Spleen (tissue), 11 donors: ENCODE measurements around the gene HDAC4. TPM values are rescaled to one million over a fixed set of nuclear protein-coding genes. Genes with fewer than 3 reads are reported as not detected.

Source experiments
- DNase-seq: peaks from one replicate; pipeline ENCODE4 v3.0.0-alpha.2; 2020
- H3K27ac ChIP-seq, 8 donors: fragments of 200-600 bp; sonication (generic) in 7 of 8; 1 replicate in 4 of 8; 2 replicates in 4 of 8; pipeline versions ENCODE4 v1.5.0 to v1.8.0; 2016 to 2021; ENCODE audit warnings: inconsistent platforms in 4 of 8, mild to moderate bottlenecking in 4 of 8, moderate library complexity in 1 of 8
- H3K27me3 ChIP-seq, 7 donors: fragments of 200-600 bp; sonication (generic) in 6 of 7; replicated peaks in 1 of 7; 1 replicate in 4 of 7; 2 replicates in 3 of 7; pipeline versions ENCODE4 v1.5.0 to v1.8.0; 2016 to 2021; ENCODE audit warnings: inconsistent platforms in 3 of 7, mild to moderate bottlenecking in 1 of 7
- H3K36me3 ChIP-seq, 6 donors: fragments of 200-600 bp; sonication (generic) in 5 of 6; 1 replicate in 4 of 6; 2 replicates in 2 of 6; pipeline versions ENCODE4 v1.5.0 to v1.8.0; 2016 to 2021; ENCODE audit warnings: inconsistent platforms in 2 of 6
- H3K4me1 ChIP-seq, 6 donors: fragments of 200-600 bp; sonication (generic) in 5 of 6; 1 replicate in 3 of 6; 2 replicates in 3 of 6; pipeline versions ENCODE4 v1.5.0 to v1.8.0; 2016 to 2021; ENCODE audit warnings: inconsistent platforms in 3 of 6
- H3K4me3 ChIP-seq, 8 donors: fragments of 200-600 bp; sonication (generic) in 7 of 8; 1 replicate in 4 of 8; 2 replicates in 4 of 8; pipeline versions ENCODE4 v1.5.0 to v1.8.0; 2016 to 2021; ENCODE audit warnings: inconsistent platforms in 4 of 8, mild to moderate bottlenecking in 4 of 8, moderate library complexity in 2 of 8
- H3K9me3 ChIP-seq, 8 donors: fragments of 200-600 bp; sonication (generic) in 7 of 8; 1 replicate in 4 of 8; 2 replicates in 4 of 8; pipeline versions ENCODE4 v1.5.0 to v1.8.0; 2016 to 2021; ENCODE audit warnings: inconsistent platforms in 4 of 8
- POLR2A ChIP-seq, 3 donors: fragments of 450-650 bp; IDR thresholded peaks; one replicate each; pipeline ENCODE4 v1.5.1; 2017; ENCODE audit warnings: antibody characterized with exemption in 3 of 3, mild to moderate bottlenecking in 1 of 3
- POLR2AphosphoS5 ChIP-seq, 3 donors: sonication (generic); formaldehyde crosslinking; IDR thresholded peaks; one replicate each; pipeline ENCODE4 v1.5.1; 2017; ENCODE audit warnings: antibody characterized with exemption in 3 of 3
- WGBS, 5 donors: extraction: QIAGEN DNeasy Blood & Tissue Kit in 3 of 5; methylation state at CpG; one replicate each; pipeline versions ENCODE4 v1.1.5 to v1.1.7; 2013 to 2018; 5-methylcytosine and 5-hydroxymethylcytosine counted together
- intact Hi-C: fragments of 100-400 bp; cut with DNase I; formaldehyde crosslinking; loops from one replicate; pipeline ENCODE4 v1.15.0; 2023; ENCODE audit warnings: low total_unique reads
- polyA plus RNA-seq, 3 donors: library from polyadenylated mRNA; stranded (reverse); fragments of 200-250 nt; gene quantifications; one replicate each; pipeline ENCODE4 v1.2.1, GENCODE V29; 2013
- total RNA-seq, 7 donors: library from RNA; depleted of rRNA in 3 of 7; stranded (reverse); fragments of >200 nt in 3 of 7; fragmentation: NEBNext Ultra II Directional in 4 of 7; extraction: Animal tissue kit (Norgen Biotek cat#: 25700) in 4 of 7; gene quantifications; one replicate each; pipeline versions ENCODE4 v1.1.0 to v1.2.1, GENCODE V29; 2016 to 2021
- TF ChIP-seq, protein P1 (sequence below), 11 experiments: fragments of 200-600 bp in 7 of 11; fragments of 450-650 bp in 4 of 11; sonication (generic) in 4 of 11; IDR thresholded peaks in 8 of 11; conservative IDR thresholded peaks in 3 of 11; 1 replicate in 7 of 11; 2 replicates in 4 of 11; pipeline versions ENCODE4 v1.4.0 to v1.8.0; 2016 to 2021; ENCODE audit warnings: antibody characterized with exemption in 11 of 11, inconsistent platforms in 4 of 11, mild to moderate bottlenecking in 1 of 11
- donor health status: healthy with polysubstance abuse.
- donor health status: DM: no; HTN: no; CAD: no; lungs with moderate emphysema.
- donor health status: DM: no; HTN: no; CAD: no.
- donor health status: Bipolar disorder and iron deficiency.
- donor health status: healthy.
- donor health status: DM: no; HTN: no; CAD: no.
- donor health status: DM: yes; HTN: yes; CAD: no.

The HDAC4 gene
- total and polyA plus RNA-seq, 10 donors, result 3.2 to 122 (median 69.5) TPM

DNA sequence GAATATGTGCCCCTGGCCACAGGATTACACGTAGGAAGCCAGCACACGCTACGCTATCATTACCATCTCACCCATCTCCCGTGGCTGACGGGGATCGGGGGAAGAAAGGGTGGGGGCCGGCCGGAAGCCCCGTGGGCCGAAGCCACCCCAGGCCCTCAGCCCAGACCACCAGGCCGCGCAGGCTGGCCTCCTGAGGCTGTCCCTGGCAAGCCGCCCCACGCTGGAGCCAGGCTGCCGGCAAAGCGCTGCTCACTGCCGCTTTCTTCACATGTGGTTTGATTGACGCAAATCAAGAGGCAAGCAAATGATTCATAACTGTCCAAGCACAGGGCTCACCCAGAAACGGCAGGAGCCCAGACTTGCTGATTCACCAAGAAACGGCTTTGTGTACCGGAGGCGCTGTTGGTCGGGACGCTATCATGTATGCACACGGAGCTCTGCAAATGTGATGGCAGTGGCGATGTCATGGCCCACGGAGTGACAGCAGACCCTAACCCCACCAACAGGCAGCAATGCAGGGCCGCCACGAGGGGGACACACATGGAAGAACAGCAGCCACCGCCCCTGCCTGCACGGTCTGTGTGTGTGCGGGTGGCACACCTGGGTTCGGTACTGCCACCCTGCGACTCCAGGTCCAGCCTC lies 125.7 kb downstream of the HDAC4 start:
- no peaks in the 10 kb centered on the region for H3K9me3 ChIP-seq
- peak overlapping the region in 5 of 8 donors; percentile 1 to 54 (median 12) for H3K4me3 ChIP-seq
- peak overlapping the region; percentile 39 to 94 (median 85) for H3K27ac ChIP-seq
- H3K4me1 ChIP-seq, result peaks cover 9 to 97% (median 57%) of the 10 kb centered on the region in 6 donors
- no peaks in the 10 kb centered on the region for H3K36me3 ChIP-seq
- intact Hi-C loops, result loop anchor here (10.0 kb wide), 1 partner anchor 130 kb away; the partner anchor contains the start of gene HDAC4
- 29 to 56% (median 35%) methylated on average over 22 to 34 of the region's 34 CpGs for WGBS, 5 donors
- peak; percentile 93 for DNase-seq
- TF ChIP-seq POLR2AphosphoS5 (IDR thresholded peaks at IDR 0.05) (peak; percentile 78 to 91 (median 90)), POLR2A (IDR thresholded peaks at IDR 0.05) (no peak)
- TF ChIP-seq, protein P1, sequence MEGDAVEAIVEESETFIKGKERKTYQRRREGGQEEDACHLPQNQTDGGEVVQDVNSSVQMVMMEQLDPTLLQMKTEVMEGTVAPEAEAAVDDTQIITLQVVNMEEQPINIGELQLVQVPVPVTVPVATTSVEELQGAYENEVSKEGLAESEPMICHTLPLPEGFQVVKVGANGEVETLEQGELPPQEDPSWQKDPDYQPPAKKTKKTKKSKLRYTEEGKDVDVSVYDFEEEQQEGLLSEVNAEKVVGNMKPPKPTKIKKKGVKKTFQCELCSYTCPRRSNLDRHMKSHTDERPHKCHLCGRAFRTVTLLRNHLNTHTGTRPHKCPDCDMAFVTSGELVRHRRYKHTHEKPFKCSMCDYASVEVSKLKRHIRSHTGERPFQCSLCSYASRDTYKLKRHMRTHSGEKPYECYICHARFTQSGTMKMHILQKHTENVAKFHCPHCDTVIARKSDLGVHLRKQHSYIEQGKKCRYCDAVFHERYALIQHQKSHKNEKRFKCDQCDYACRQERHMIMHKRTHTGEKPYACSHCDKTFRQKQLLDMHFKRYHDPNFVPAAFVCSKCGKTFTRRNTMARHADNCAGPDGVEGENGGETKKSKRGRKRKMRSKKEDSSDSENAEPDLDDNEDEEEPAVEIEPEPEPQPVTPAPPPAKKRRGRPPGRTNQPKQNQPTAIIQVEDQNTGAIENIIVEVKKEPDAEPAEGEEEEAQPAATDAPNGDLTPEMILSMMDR (IDR thresholded peaks at IDR 0.05 in 8 of 11, conservative IDR thresholded peaks at IDR 0.05 in 3 of 11), result peak in 4 of 11 experiments; percentile 19 to 26 (median 22)
- peaks cover 0 to 17% (median 0%) of the 10 kb centered on the region in 7 donors for H3K27me3 ChIP-seq

- DNase-seq, result peak; percentile 83
Measured at GRCh38 chr2:239274391-239275043, 126.3 kb downstream of the HDAC4 start.

DNA sequence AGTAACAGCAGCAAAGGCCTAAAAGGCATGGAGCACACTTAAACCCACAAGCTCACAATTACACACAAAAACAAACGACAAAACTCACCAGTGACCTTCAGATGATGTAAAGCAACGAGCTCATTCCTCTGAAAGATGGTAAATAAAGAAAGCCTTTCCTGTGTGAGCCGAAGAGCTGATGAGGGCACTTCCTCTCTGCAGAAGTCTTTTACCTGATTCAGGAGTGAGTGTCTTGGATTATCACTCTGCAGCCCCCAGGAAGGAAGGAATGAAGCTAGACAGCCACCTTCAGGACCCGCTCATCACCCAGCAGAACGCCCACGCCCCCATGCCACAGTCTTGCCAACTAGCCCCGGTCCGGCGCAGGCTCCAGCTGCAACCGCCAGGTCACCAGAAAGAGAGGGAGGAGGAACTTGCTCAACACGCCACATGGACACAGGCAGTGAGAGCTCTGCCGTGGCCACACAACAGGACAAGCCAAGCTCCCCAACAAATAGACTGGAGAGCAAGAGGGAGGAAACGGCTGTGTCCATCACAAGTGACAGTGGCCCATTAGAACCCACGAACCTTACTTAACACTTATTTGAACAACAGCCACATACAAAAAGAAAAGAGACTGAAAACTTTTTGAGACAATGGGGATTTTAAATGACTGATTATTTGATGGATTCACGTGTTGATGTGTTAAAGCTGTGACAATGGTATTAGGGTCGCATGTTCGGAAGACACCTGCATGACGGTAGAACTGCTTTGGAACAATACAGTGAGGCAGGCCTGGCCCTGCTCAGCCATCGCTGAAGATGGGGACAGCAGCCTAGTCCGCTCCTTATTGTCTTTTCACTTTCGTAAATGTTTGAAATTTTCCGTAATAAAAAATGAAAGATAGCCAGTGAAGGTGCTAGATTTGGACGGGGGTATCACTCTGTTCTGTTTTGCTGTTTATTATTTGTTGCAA lies 127.3 kb downstream of the HDAC4 start:
- DNase-seq, result peak; percentile 87
- H3K27ac ChIP-seq, result peak overlapping the region in 7 of 8 donors; percentile 30 to 94 (median 75)
- TF ChIP-seq POLR2AphosphoS5 (IDR thresholded peaks at IDR 0.05) (peak in 2 of 3 donors; percentile 27 to 70), POLR2A (IDR thresholded peaks at IDR 0.05) (no peak)
- peaks cover 0 to 17% (median 0%) of the 10 kb centered on the region in 7 donors for H3K27me3 ChIP-seq
- 65 to 80% (median 76%) methylated on average over 23 of the region's 23 CpGs for WGBS, 5 donors
- H3K9me3 ChIP-seq, result no peaks in the 10 kb centered on the region
- peak overlapping the region in 1 of 8 donors; percentile 15 for H3K4me3 ChIP-seq
- peaks cover 17 to 97% (median 63%) of the 10 kb centered on the region in 6 donors for H3K4me1 ChIP-seq
- no peaks in the 10 kb centered on the region for H3K36me3 ChIP-seq
- intact Hi-C loops, result loop anchor here (10.0 kb wide), 1 partner anchor 131 kb away; the partner anchor contains the start of gene HDAC4

More at GRCh38 chr2:239274391-239275043, 126.3 kb downstream of the HDAC4 start:
- H3K27ac ChIP-seq, result peak overlapping the region; percentile 39 to 94 (median 85)
- peaks cover 9 to 97% (median 58%) of the 10 kb centered on the region in 6 donors for H3K4me1 ChIP-seq
- WGBS, 5 donors, result 60 to 84% (median 71%) methylated on average over 15 to 16 of the region's 16 CpGs
- TF ChIP-seq POLR2A (IDR thresholded peaks at IDR 0.05), result no peak
- TF ChIP-seq POLR2AphosphoS5 (IDR thresholded peaks at IDR 0.05), result no peak
- TF ChIP-seq, protein P1 (IDR thresholded peaks at IDR 0.05 in 8 of 11, conservative IDR thresholded peaks at IDR 0.05 in 3 of 11), result no peak
- peak overlapping the region in 5 of 8 donors; percentile 1 to 54 (median 12) for H3K4me3 ChIP-seq
- H3K36me3 ChIP-seq, result no peaks in the 10 kb centered on the region
- no peaks in the 10 kb centered on the region for H3K9me3 ChIP-seq
- H3K27me3 ChIP-seq, result peaks cover 0 to 17% (median 0%) of the 10 kb centered on the region in 7 donors
- intact Hi-C loops, result loop anchor here (10.0 kb wide), 1 partner anchor 130 kb away; the partner anchor contains the start of gene HDAC4

DNA sequence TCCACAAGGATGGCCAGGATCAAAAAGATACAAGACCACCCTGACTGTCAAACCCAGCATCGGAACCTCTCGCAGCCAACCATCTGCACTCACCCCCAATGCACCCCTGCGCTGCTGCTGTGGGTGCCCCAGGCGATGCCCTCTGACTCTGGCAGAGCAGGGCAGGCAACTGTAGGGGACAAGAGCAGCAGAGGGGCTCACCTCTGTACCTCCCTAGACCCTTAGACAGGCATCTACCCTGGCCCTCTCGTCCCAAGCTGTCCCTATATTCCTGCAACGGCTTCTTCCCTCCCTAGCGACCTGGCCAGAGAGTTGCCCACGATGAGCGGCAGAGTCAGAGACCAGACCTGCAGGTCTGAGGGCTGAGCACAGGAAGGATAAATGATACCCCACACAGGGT lies 128.2 kb downstream of the HDAC4 start:
- no peaks in the 10 kb centered on the region for H3K36me3 ChIP-seq
- TF ChIP-seq POLR2AphosphoS5 (IDR thresholded peaks at IDR 0.05) (no peak), POLR2A (IDR thresholded peaks at IDR 0.05) (no peak)
- TF ChIP-seq, protein P1 (IDR thresholded peaks at IDR 0.05 in 8 of 11, conservative IDR thresholded peaks at IDR 0.05 in 3 of 11), result no peak
- peaks cover 0 to 17% (median 0%) of the 10 kb centered on the region in 7 donors for H3K27me3 ChIP-seq
- no peak overlapping the region for H3K4me3 ChIP-seq
- peak; percentile 69 for DNase-seq
- no peaks in the 10 kb centered on the region for H3K9me3 ChIP-seq
- peak overlapping the region in 4 of 8 donors; percentile 75 to 94 (median 90) for H3K27ac ChIP-seq
- H3K4me1 ChIP-seq, result peaks cover 26 to 98% (median 71%) of the 10 kb centered on the region in 6 donors
- intact Hi-C loops, result loop anchor here (10.0 kb wide), 1 partner anchor 132 kb away; the partner anchor contains the start of gene HDAC4
- 89 to 100% (median 91%) methylated on average over 9 of the region's 9 CpGs for WGBS, 5 donors
